Stomach (tissue), 4 donors: Measurements from ENCODE around the gene EIF2S1.

Experiments used
- EP300 ChIP-seq: sonication (generic); formaldehyde crosslinking; IDR thresholded peaks from one replicate; pipeline ENCODE4 v1.6.1; 2017; ENCODE audit warnings: antibody characterized with exemption
- POLR2AphosphoS5 ChIP-seq, 3 donors: sonication (generic); formaldehyde crosslinking; IDR thresholded peaks; one replicate each; pipeline ENCODE4 v1.6.1; 2016; ENCODE audit warnings: antibody characterized with exemption in 3 of 3
- TF ChIP-seq, protein P1 (sequence below), 7 experiments: fragments of 450-650 bp in 4 of 7; fragments of 200-600 bp in 3 of 7; sonication (generic) in 3 of 7; IDR thresholded peaks; one replicate each; pipeline ENCODE4 v1.5.1; 2016 to 2019; ENCODE audit warnings: antibody characterized with exemption in 7 of 7, control low read depth in 2 of 7, mild to moderate bottlenecking in 1 of 7

- TF ChIP-seq, protein P1, sequence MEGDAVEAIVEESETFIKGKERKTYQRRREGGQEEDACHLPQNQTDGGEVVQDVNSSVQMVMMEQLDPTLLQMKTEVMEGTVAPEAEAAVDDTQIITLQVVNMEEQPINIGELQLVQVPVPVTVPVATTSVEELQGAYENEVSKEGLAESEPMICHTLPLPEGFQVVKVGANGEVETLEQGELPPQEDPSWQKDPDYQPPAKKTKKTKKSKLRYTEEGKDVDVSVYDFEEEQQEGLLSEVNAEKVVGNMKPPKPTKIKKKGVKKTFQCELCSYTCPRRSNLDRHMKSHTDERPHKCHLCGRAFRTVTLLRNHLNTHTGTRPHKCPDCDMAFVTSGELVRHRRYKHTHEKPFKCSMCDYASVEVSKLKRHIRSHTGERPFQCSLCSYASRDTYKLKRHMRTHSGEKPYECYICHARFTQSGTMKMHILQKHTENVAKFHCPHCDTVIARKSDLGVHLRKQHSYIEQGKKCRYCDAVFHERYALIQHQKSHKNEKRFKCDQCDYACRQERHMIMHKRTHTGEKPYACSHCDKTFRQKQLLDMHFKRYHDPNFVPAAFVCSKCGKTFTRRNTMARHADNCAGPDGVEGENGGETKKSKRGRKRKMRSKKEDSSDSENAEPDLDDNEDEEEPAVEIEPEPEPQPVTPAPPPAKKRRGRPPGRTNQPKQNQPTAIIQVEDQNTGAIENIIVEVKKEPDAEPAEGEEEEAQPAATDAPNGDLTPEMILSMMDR (IDR thresholded peaks at IDR 0.05): no peak
- TF ChIP-seq EP300 (no peak), POLR2AphosphoS5 (IDR thresholded peaks at IDR 0.05) (no peak)
These were observed 72.0 kb downstream of the EIF2S1 start for GRCh38 chr14:67432050-67432564.
